ENCODE results near the gene ZNF865. TPM values are rescaled to one million over a fixed set of nuclear protein-coding genes. Genes with fewer than 3 reads are reported as not detected.

Gene ZNF865
- total and polyA plus RNA-seq, 8 donors: 5.7 to 9.7 (median 7.8) TPM

- intact Hi-C loops (cut with DNase I): no loop called here
- Histone ChIP-seq H3K9me3 (no peaks in the 10 kb centered on the region), H3K4me3 (peak within 1 kb of the TSS in 3 of 4 donors; percentile 33 to 43 (median 40)), H3K27me3 (no peaks in the 10 kb centered on the region), H3K27ac (peak within 1 kb of the TSS; percentile 79 to 94 (median 88)), H3K36me3 (peaks cover 0 to 6% (median 0%) of the 10 kb centered on the region in 3 donors), H3K4me1 (peaks cover 0 to 6% (median 0%) of the 10 kb centered on the region in 3 donors)
- 0 to 1% methylated on average over 55 to 56 of the region's 56 CpGs for WGBS, 2 donors
- ATAC-seq: peak; percentile 93 to 98 (median 95)
- TF ChIP-seq CTCF (IDR thresholded peaks at IDR 0.05): no peak
- no peak for FAIRE-seq
- DNase-seq: peak; percentile 86 to 100 (median 96)
Measured at GRCh38 chr19:55624109-55625003, 18.9 kb downstream of the ZNF865 start, which contains the start of gene ZNF784. ZNF784 (minus strand) TSS chr19:55624566; CDS start chr19:55624561, 5 bp downstream.

GRCh38 chr19:55625004-55625326 is 19.5 kb downstream of the ZNF865 start:
- Histone ChIP-seq H3K9me3 (no peaks in the 10 kb centered on the region), H3K36me3 (peaks cover 0 to 6% (median 0%) of the 10 kb centered on the region in 3 donors), H3K4me3 (peak overlapping the region in 2 of 4 donors; percentile 40 to 43), H3K4me1 (peaks cover 0 to 6% (median 0%) of the 10 kb centered on the region in 3 donors), H3K27me3 (no peaks in the 10 kb centered on the region), H3K27ac (peak overlapping the region in 1 of 4 donors; percentile 94)
- WGBS, 2 donors: 34 to 40% methylated on average over 11 of the region's 11 CpGs
- no peak for ATAC-seq
- no peak for DNase-seq
- intact Hi-C loops (cut with DNase I): no loop called here
- TF ChIP-seq CTCF (IDR thresholded peaks at IDR 0.05): no peak
- no peak for FAIRE-seq

- Histone ChIP-seq H3K36me3 (peaks cover 0 to 6% (median 0%) of the 10 kb centered on the region in 3 donors), H3K27ac (no peak overlapping the region), H3K27me3 (no peaks in the 10 kb centered on the region), H3K9me3 (no peaks in the 10 kb centered on the region), H3K4me1 (peaks cover 0 to 6% (median 0%) of the 10 kb centered on the region in 3 donors), H3K4me3 (no peak overlapping the region)
- intact Hi-C loops (cut with DNase I): no loop called here
- no peak for TF ChIP-seq CTCF (IDR thresholded peaks at IDR 0.05)
- DNase-seq (no peak), ATAC-seq (no peak), FAIRE-seq (no peak)
- WGBS, 2 donors: 84 to 90% methylated on average over 11 of the region's 11 CpGs
Measured at GRCh38 chr19:55626350-55626749, 20.9 kb downstream of the ZNF865 start.

- Histone ChIP-seq H3K27me3 (no peaks in the 10 kb centered on the region), H3K4me3 (no peak overlapping the region), H3K9me3 (no peaks in the 10 kb centered on the region), H3K36me3 (no peaks in the 10 kb centered on the region), H3K4me1 (peaks cover 0 to 15% (median 8%) of the 10 kb centered on the region in 3 donors), H3K27ac (no peak overlapping the region)
- TF ChIP-seq CTCF (IDR thresholded peaks at IDR 0.05): peak; percentile 80 to 95 (median 85)
- 28 to 35% methylated on average over 3 of the region's 3 CpGs for WGBS, 2 donors
- FAIRE-seq (no peak), DNase-seq (peak in 4 of 6 donors; percentile 79 to 90 (median 86)), ATAC-seq (peak; percentile 70 to 85 (median 78))
- intact Hi-C loops (cut with DNase I): loop anchor here in 2 of 3 donors (5.0 kb wide), 1 partner anchor 115 kb away; no protein-coding TSS in a partner anchor
Measured at GRCh38 chr19:55632463-55632834, 27.0 kb downstream of the ZNF865 start.

All from pancreas (tissue), 10 donors.